ENCODE results near the gene PFN2.

The PFN2 gene

GRCh38 chr3:149933858-149934257, 36.8 kb downstream of the PFN2 start:
- FAIRE-seq (peak; percentile 26), DNase-seq (ENCODE audit: extremely low spot score, insufficient read length, low read depth) (no peak)

GRCh38 chr3:149933008-149933407, 37.7 kb downstream of the PFN2 start:
- DNase-seq (ENCODE audit: extremely low spot score, insufficient read length, low read depth) (no peak), FAIRE-seq (no peak)

GRCh38 chr3:149920119-149920518, 50.6 kb downstream of the PFN2 start:
- DNase-seq (ENCODE audit: extremely low spot score, insufficient read length, low read depth) (no peak), FAIRE-seq (no peak)

- DNase-seq (ENCODE audit: extremely low spot score, insufficient read length, low read depth) (no peak), FAIRE-seq (no peak)
Observed at GRCh38 chr3:149919509-149919908, 51.2 kb downstream of the PFN2 start.

- no peak for DNase-seq (ENCODE audit: extremely low spot score, insufficient read length, low read depth)
- no peak for FAIRE-seq
Observed at GRCh38 chr3:149917124-149917667, 53.5 kb downstream of the PFN2 start.

All from GM18507 (cell line).